HG03280 (cell line): ENCODE measurements around the gene CLIC3.
"Not testable (repeated sequence)": the region's sequence is repeated elsewhere in the genome, so short reads cannot be mapped to it uniquely, and the experiment has no call there.

Experiments used
- ATAC-seq: cut with Tn5 transposase; IDR thresholded peaks from one replicate; pipeline ENCODE4 v1.9.1; 2021; ENCODE audit warnings: mild to moderate bottlenecking, moderate library complexity; ENCODE audit not compliant: unreplicated experiment

The CLIC3 gene

DNA sequence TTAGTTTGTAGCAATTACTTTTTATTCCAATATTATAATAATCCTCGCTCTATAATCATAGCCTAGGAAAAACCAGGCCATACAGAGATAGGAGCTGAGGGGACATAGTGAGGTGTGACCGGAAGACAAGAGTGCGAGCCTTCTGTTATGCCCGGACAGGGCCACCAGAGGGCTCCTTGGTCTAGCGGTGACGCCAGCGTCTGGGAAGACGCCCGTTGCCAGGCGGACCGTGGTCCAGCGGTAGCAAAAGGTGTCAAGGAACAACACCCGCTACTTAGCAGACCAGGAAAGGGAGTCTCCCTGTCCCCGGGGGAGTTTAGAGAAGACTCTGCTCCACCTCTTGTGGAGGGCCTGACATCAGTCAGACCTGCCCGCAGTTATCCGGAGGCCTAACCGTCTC lies 7.9 kb upstream of the CLIC3 start:
- not testable (repeated sequence) for ATAC-seq

DNA sequence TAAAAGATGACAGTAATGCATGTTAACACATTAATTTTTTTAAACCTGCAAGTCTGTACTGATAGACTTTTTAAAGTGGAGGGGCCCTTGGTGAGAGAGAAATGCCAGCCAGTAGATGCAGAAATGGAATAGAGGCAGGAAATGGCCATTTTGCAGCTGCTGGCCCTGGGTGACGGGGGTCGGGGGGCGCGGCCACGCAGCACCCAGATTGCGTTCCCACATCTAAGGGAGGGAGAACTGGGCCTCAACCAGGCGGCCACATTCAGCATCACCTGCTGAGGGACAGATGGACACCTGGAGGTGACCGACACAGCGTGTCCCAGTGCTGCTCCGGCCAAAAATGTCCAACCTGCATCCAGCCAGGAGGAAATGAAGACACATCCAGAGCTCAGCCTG lies 6.3 kb upstream of the CLIC3 start:
- no peak for ATAC-seq

DNA sequence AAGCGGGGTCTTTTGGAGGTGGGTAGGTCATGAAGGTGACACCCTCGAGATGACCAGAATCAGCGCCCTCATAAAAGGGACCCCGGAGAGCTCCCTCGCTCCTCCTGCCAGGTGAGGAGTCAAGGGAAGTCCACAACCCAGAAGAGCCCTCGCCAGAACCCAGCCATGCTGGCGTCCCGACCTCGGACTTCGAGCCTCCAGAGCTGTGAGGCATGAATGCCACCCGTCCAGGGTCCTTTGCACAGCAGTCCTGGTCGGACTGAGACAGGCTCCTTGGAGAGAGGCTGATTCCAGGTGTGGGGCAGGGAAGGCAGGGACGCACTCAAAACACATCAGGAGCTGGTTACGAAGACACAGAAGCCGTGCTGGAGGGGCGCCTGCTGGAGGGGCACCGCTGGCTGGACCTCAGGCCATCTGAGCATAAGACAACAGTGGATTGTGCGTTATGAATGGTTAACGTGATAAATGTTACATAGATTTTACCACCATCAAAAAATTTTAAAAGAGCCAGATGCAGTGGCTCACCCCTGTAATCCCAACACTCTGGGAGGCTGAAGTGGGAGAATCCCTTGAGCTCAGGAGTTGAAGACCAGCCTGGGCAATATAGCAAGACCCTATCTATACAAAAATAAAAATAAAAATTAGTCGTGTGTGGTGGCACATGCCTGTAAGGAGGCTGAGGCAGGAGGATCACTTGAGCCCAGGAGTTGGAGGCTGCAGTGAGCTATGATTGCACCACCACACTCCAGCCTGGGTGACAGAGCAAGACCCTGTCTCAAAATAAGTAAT lies 5.7 kb upstream of the CLIC3 start:
- ATAC-seq, result no peak

DNA sequence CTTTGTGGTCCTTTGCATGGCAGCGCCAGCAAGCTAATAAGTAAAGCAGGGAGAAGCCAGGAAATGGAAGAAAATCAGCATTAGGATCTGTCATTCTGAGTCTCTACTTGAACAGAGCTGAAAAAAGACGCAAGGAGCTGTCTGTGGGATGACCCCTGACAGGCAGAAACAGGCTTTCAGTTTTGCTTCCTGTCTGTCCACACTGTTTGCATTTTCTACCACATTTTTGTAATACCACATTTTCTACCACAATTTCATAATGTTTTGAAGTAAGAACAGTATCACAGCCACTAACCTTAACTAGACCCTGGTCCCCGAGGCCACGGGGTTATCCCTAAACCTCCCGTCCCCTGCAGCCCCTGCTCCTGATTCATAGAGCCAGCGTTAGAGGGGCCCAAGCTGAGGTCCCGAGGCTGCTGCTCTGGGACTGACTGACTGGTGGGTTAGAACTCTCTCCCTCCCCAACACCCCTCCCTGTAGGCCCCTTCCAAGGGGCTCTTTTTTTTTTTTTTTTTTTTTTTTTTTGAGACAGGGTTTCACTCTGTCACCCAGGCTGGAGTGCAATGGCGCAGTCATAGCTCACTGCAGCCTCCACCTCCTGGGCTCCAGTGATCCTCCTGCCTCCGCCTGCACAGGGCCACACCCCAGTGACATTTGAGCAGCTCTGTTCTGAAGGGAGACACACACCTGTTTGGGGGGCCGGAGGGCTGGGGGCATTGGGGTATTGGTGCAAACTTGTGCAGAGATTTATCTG lies 4.0 kb upstream of the CLIC3 start:
- peak; percentile 70 for ATAC-seq

DNA sequence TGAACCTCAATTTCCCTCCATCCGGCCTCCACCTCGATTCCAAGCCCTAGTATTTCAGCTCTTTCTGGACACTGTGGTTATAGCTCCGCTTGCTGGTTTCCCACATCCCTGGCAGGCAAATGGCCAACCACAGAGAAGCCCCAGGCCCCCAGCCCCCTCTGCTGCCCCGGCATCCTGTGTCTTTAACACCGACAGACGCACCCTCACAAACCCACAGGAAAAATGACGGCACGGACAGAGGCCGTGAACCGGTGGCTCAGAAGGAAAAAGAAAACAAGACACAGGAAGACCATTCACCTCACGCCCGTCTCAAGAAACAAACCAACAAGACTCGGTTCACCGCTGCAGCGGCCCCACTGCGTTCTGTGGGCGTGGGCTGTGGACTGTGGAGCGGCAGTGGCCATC lies 1.5 kb upstream of the CLIC3 start:
- ATAC-seq, result no peak

DNA sequence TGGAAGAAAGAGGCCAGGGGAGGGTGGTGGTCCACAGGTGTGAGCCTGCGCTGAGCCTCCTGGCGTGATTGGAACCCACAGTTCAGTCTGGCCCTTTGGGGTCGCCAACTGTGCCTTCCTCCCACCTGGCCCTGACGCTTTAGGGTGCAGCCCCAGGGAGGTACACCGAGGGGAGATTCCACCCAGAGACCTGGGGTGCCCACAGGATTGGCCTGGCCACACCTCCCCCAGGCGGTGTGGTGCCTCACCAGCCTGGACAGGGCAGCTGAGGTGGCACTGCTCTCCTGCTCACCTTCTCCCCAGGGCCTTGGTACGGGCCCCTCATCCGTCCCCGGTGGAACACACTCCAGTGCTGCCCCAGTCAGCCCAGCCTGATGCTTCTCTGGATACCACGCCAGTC lies 1.0 kb upstream of the CLIC3 start:
- ATAC-seq, result no peak

DNA sequence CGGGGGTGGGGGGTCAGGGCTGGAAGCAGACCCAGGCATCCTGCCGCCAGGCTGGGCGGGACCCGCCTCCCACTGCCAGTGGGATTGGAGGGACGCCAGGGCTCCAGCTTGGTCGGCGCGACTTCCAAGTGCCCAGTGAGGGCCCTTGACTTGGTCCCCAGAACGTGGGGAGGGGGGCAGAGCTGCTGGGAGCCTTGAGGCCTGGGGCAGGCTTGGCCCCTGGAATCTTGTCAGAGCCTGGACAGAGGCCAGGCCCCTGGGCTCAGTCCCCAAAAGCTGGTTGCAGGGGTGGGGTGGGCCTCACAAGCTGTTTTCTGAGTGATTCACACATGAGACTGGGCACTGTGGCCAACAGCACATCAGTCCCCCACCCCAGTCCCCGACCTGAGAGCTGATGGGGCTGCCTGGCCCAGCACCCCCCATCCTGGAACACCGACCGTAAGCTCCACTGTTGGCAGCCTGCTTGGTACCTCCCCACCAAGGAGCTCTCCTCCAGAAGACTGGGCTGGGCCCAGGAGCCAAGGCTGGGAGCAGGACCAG lies 526 bp downstream of the CLIC3 start:
- ATAC-seq, result no peak

DNA sequence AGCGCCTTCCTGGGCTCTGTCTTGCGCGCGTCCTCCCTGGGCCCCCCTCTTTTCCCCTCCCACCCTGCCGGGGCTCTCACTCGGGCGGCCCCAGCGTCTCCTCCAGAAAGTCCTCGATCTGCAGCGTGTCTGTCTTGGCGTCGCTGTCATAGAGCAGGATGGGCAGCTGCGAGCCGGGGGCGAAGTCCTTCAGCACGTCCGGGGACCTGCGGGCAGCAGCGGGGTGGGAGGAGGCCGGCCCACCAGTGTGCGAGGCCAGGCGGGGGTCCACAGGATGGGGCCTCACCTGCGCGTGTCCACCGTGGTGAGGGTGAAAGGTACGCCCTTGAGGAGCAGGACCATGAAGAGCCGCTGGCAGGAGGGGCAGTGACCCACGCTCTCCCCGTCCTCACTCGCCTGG lies 1.0 kb downstream of the CLIC3 start:
- ATAC-seq, result no peak

DNA sequence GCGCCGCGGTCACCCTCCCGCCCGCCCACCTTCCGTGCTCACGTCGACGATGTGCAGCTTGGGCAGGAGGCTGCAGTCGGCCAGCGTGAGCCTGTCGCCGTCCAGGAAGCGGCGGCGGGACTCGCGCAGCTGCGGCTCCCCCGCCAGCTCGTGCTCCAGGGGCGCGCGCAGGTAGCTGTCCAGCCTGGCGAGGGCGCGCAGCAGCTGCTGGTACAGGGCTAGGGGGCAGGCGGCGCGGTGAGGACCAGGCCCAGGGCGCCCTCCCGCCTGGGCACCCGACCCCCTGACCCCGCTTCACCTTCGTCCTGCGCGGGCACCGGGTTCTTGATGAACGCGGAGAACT lies 1.5 kb downstream of the CLIC3 start:
- ATAC-seq, result no peak

DNA sequence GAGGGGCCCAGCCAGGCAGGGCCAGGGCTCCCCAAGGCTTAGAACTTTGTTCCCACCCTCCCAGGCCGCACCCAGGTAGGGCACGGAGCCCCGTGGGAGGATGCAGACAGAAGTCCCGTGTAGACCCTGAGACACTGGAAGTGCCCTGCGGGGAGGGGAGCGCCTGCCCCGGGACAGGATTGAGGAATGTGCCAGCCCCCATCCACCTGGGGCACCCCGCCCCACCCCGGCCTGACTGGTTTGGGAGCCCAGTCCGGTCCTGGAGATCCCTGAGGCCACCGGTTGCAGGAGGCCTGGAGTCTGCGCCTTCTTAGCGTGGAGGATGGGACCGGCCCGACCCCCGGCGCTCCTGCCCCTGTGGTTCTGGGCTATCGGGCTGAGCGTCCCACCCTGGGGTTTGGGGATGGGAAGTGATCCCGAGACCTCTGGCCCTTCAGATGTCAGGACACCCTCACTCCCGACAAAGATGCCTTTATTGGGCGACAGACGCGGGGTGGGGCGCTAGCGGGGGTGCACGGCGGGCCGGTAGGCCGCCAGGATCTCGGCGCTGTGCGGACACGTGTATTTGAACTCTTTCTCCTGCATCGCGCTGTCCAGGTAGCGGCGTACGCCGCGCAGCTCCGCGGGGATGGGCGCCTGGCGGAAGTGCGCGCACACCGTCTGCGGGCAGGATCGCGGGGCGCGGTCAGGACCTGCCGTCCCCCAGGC lies 2.0 kb downstream of the CLIC3 start:
- no peak for ATAC-seq

DNA sequence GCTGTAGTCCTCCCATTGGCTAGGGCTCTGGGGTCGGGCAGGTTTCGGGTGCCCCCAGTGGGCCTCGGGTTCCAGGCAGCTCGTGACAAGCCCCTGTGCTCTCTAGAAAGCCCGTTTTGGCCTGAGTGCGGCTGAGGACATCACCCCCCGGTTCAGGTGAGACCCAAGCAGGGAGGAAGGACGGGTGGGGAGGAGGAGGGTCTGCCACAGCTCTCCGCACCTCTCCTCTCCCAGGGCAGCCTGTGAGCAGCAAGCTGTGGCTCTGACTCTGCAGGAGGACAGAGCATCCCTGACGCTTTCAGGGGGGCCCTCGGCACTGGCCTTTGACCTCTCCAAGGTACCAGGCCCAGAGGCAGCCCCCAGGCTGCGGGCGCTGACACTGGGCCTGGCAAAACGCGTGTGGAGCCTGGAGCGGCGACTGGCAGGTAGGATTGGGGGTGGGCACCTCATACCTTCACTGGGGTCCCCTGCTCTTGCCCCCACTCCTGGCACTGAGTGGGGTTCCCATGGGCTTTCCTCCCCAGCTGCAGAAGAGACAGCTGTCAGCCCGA lies 3.5 kb downstream of the CLIC3 start:
- ATAC-seq, result no peak

DNA sequence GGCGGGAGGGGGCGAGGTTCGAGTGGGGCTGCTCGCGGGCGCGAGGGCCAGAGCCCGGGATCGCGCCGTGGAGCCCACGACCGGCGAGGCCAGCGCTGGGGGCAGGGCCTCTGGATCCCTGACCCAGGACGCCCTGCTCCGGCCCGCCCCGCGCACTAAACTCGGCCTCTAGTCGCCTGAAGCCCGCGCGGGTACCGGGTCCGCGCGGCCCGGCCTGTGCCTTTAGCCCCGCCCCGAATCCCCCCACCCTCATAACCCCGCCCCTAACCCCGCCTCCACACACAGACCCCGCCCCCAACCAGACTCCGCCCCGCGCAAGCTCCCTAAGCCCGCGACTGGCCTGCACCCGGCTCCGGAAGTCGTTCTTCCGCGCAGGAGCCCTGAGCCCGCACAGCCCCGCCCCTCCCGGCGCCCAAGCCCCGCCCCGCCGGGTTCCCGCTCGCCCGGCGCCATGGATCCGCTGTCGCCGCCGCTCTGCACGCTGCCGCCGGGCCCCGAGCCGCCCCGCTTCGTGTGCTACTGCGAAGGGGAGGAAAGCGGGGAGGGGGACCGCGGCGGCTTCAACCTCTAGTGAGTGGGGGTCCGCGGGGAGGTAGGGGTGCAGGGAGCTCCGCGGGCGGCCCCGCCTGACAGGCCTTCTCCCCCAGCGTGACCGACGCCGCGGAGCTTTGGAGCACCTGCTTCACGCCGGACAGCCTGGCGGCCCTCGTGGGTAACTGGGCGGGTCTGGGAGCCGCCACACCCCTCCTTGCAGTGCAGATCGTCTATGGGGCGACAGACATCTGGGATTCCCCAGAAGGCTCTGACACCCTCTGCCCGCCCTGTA lies 4.2 kb downstream of the CLIC3 start, which contains the start of gene PAXX:
PAXX (plus strand) TSS at position 430 of the 826 bp plus-strand sequence; CDS start at position 452, 22 bp downstream.
- peak; percentile 84 for ATAC-seq

DNA sequence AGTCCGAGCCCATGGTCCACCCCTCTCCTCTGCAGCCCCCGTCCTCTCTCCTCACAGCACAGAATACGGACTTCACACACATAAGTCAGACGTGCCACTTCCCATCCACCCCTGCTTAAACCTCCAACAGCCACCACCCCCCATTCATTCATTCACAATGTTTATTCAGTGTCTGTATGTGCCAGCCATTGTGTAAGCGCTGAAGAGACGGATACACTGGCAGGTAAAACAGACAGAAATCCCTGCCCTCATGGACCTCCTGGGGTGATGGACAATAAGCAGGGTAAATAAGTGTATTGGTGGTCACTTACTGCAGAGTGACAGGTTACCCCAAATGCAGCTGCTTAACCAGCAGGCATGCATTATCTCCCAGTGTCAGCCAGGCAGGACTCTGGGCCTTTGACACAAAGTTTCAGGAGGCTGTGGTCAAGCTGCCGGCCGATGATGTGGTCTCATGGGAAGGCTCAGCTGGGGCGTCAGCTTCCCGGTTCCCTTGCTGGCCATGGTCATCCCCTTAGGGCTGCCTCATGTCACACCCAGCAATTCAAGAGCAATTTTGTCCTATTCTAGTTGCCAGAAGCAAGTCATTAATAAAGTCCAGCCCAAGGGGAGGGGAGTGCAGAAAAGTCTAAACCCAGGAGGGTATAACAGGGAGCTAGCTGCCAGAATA lies 6.0 kb downstream of the CLIC3 start:
- no peak for ATAC-seq

DNA sequence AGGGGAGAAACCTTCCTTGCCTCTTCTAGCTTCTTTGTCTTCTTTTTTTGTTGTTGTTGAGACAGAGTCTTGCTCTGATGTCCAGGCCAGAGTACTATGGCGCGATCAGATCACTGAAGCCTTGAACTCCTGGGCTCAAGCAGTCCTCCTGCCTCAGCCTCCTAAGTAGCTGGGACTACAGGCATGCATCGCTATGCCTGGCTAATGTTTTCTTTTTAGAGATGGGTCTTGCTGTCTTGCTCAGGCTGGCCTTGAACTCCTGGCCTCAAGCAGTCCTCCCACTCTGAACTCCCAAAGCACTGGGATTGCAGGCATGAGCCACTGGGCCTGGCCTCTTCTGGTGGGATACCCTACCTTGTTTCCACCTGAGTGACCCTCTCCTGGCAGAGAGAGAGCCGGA lies 7.5 kb downstream of the CLIC3 start:
- no peak for ATAC-seq

DNA sequence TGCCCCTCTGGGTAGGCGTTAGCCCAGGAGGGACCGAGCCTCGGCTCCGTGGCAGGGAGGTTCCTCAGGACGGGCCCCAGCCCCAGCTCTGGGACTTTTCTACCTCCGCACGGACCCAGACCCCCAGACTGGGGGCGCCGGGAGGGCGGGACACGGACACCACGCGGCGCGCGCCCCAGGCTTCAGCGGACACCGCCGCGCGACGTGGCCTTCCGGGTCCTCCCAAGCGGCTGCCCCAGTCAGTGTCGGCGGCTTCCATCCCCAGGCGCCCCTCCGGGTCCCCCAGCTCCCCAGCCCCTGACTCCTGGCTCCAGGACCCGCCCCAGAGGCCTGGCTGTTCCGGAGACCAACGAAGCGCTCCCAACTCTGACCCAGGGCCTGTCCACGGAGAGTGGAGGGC lies 10.5 kb downstream of the CLIC3 start:
- ATAC-seq, result no peak

DNA sequence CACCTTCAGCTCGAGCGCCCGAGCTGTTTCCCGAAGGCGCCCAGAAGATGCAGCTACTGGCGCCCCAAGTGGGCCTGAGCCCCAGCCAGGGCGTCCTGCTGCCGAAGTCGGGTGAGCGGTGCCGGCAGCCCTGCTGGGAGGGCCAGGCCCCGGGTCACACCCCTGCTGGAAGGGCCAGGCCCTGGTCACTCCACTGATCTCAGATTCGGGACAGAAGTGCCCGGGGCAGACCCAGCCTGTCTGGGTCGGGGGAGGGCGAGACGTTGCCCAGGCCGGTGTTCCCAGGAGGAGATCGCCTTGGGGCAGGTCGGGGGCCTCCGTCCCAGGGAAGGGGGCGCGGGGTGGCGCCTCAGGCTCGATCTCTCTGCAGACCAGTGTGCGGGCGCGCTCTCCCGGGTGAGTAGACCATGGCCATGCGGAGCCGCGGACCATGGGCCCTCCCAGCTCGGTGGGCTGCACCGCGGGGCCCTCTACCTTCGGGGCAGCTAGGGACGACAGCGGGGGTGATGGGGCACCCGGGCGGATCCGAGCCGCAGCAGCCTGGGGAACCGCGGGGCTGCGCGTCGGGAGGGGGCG lies 11.3 kb downstream of the CLIC3 start:
- ATAC-seq, result no peak

DNA sequence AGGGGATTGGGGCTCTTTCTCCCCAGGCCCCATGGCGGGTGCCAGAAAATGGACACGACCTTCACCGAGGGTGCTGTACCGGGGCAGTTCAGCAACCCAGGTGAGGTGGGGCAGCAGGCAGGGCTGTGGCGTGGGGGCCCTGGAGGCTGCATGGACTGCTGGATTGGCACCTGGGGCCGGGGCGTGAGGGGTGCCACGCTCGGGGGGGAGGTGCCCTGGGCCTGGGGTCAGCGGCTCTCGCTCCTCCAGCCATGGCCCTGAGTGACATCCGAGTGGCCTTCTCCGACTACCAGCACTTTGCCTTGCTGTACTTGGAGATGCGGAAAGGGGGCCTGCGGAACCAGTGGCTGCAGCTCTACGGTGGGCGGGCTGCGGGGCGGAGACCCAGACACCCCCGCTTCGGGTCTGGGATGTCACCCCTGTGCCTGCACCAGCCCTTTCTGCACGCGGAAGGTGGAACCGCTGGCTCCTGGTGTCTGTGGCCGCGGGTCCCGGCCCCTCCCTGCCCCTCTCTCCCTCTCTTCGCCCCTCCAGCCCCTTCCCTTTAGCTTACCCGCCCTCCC lies 11.8 kb downstream of the CLIC3 start:
- no peak for ATAC-seq

DNA sequence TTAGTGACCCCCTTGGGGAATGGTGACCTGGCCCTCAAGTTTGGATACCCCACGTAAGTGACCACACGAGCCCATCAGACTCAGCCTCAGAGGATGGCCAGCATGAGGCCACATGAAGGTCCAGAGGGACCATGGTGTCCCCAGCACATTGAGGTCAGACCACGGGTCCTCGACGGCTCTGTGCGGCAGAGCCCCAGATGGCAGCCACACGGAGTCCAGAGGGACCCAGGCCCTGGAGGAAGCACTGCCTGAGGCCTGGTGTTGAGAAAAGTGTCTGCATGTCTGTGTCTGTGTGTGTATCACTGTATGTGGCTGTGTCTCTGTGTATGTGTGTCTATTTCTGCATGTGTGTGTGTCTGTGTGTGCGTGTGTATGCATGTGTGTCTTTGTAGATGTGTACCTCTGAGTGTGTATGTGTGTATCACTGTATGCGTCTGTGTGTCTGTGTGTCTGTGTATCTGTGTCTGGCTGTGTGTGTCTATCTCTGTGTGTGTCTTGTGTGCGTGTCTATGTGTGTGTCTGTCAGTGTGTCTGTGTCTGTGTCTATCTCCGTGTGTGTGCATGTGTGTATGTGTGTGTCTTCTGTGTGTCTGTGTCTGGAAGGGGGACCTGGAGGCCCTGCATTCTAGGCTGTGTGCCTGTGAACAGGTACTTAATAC lies 12.6 kb downstream of the CLIC3 start:
- ATAC-seq, result no peak

DNA sequence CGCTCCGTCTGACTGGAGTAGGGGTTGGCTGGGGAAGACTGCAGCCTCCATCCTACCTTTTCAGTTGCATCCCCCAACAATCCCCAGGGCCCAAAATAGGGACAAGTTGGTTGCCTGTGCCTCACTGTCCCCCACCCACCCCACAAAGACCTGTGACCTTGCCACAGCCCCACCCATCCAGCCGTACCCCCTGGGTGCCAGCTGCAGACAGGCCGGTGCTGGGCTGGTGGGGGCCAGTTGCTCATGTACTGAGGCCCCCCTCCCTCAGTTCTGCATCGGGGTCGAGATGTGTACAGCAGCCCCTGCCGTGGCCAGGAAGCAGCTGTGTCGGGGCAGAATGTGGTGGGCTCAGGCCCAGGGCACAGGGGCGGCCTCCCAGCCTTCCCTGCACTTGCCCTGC lies 13.2 kb downstream of the CLIC3 start:
- ATAC-seq, result no peak
